ENCODE measurements around the gene DYSF.

- TF ChIP-seq ZNF677 (tag by site-specific recombination; IDR thresholded peaks at IDR 0.05) = no peak
- TF ChIP-seq CTCF (tag by site-specific recombination; IDR thresholded peaks at IDR 0.05) = no peak
- no peak for TF ChIP-seq ZBTB49 (tag by site-specific recombination; IDR thresholded peaks at IDR 0.05; ENCODE audit: low read depth)
- TF ChIP-seq ZNF670 (tag by site-specific recombination; IDR thresholded peaks at IDR 0.05; ENCODE audit: low read depth) = no peak
- no peak for TF ChIP-seq ZNF354C (tag by site-specific recombination; IDR thresholded peaks at IDR 0.05; ENCODE audit: borderline replicate concordance, low read depth)
- no peak for TF ChIP-seq PRDM10 (tag by site-specific recombination; IDR thresholded peaks at IDR 0.05)
- TF ChIP-seq BCL6B (tag by site-specific recombination; IDR thresholded peaks at IDR 0.05) = no peak
Observed at GRCh38 chr2:71472019-71472418, 18.7 kb downstream of the DYSF start.

Data from HEK293 (cell line).